Thoracic aorta (tissue), 2 donors: ENCODE data around the gene GFPT2. TPM values are rescaled to one million over a fixed set of nuclear protein-coding genes. Genes with fewer than 3 reads are reported as not detected.

Experiments
- ATAC-seq: fragments of 150-250 bp; one replicate; pipeline ENCODE4 v1.8.0; 2017; ENCODE audit warnings: low read depth; ENCODE audit not compliant: insufficient number of reproducible peaks, low FRiP score
- DNase-seq: peaks from one replicate; pipeline ENCODE4 v3.0.0-alpha.2; 2020; ENCODE audit warnings: low spot score
- H3K27ac ChIP-seq, 2 donors: fragments of 200-600 bp; sonication (generic); 1 replicate in 1 of 2; 2 replicates in 1 of 2; pipeline ENCODE4 v1.5.1; 2016; ENCODE audit warnings: mild to moderate bottlenecking in 2 of 2, moderate library complexity in 2 of 2
- H3K27me3 ChIP-seq: fragments of 200-600 bp; sonication (generic); replicated peaks from 2 replicates; pipeline ENCODE4 v1.6.0; 2016; ENCODE audit warnings: mild to moderate bottlenecking; ENCODE audit not compliant: insufficient read depth
- H3K36me3 ChIP-seq: fragments of 200-600 bp; sonication (generic); one replicate; pipeline ENCODE4 v1.5.1; 2016
- H3K4me1 ChIP-seq, 2 donors: fragments of 200-600 bp; sonication (generic); 1 replicate in 1 of 2; 2 replicates in 1 of 2; pipeline versions ENCODE4 v1.5.1 to v1.6.0; 2016; ENCODE audit warnings: low read depth in 2 of 2, mild to moderate bottlenecking in 1 of 2; ENCODE audit not compliant: control insufficient read depth in 1 of 2
- H3K4me3 ChIP-seq: fragments of 200-600 bp; sonication (generic); 2 replicates; pipeline ENCODE4 v1.5.1; 2016; ENCODE audit warnings: mild to moderate bottlenecking
- H3K9me3 ChIP-seq: fragments of 200-600 bp; sonication (generic); 2 replicates; pipeline ENCODE4 v1.5.1; 2016
- total RNA-seq, 2 donors: library from RNA; depleted of rRNA; stranded (reverse); fragments of >200 nt; gene quantifications; one replicate each; pipeline versions ENCODE4 v1.1.0 to v1.2.3, GENCODE V29; 2016
- TF ChIP-seq, protein P1 (sequence below): fragments of 200-600 bp; sonication (generic); IDR thresholded peaks from one replicate; pipeline ENCODE4 v1.5.1; 2019; ENCODE audit warnings: antibody characterized with exemption

GFPT2 gene
- total RNA-seq, 2 donors from 2014 or later = 32.1 to 136 TPM

GRCh38 chr5:180323941-180324600 is 29.1 kb downstream of the GFPT2 start:
- Histone ChIP-seq H3K27ac (no peak overlapping the region), H3K4me1 (no peaks in the 10 kb centered on the region), H3K36me3 (no peaks in the 10 kb centered on the region), H3K27me3 (no peaks in the 10 kb centered on the region), H3K4me3 (no peak overlapping the region), H3K9me3 (no peaks in the 10 kb centered on the region)
- no peak for DNase-seq
- TF ChIP-seq, protein P1, sequence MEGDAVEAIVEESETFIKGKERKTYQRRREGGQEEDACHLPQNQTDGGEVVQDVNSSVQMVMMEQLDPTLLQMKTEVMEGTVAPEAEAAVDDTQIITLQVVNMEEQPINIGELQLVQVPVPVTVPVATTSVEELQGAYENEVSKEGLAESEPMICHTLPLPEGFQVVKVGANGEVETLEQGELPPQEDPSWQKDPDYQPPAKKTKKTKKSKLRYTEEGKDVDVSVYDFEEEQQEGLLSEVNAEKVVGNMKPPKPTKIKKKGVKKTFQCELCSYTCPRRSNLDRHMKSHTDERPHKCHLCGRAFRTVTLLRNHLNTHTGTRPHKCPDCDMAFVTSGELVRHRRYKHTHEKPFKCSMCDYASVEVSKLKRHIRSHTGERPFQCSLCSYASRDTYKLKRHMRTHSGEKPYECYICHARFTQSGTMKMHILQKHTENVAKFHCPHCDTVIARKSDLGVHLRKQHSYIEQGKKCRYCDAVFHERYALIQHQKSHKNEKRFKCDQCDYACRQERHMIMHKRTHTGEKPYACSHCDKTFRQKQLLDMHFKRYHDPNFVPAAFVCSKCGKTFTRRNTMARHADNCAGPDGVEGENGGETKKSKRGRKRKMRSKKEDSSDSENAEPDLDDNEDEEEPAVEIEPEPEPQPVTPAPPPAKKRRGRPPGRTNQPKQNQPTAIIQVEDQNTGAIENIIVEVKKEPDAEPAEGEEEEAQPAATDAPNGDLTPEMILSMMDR = no peak
- ATAC-seq = no peak

- no peak for ATAC-seq
- H3K4me3 ChIP-seq = no peak overlapping the region
- no peak overlapping the region for H3K27ac ChIP-seq
- H3K27me3 ChIP-seq = no peaks in the 10 kb centered on the region
- H3K9me3 ChIP-seq = no peaks in the 10 kb centered on the region
- TF ChIP-seq, protein P1 = no peak
- no peak for DNase-seq
- H3K36me3 ChIP-seq = no peaks in the 10 kb centered on the region
- no peaks in the 10 kb centered on the region for H3K4me1 ChIP-seq
These were observed 30.0 kb downstream of the GFPT2 start for GRCh38 chr5:180323160-180323559.

DNA sequence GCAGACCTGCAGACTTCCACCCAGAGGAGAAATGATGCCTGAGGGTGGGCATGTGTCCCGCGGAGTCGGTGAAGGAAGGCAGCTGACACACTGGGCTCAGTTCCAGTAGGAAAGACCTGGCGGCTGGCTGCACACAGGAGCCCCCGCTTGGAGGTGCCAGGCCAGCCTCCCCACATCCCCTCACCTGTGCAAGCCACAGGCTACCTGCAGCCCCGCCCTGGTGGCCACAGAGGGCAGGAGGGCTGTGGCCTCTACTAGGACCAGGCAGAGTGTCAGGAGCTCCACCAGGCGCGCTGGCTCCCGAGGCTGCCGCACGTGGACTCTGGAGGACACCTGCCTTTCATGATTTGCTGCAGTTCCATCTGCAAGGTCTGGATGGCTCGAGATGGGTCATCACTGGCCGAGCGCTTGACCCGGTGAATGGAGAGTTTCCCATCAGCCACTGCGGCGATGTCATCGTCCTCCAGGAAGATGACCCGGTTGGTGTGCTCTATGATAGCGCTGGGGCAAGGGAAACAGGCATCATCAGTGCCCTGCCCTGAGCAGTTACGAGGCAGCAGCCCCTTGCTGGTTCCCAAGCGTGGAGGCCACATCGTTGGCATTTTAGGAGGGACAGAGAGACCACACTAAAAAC is 34.6 kb downstream of the GFPT2 start:
- ATAC-seq (no peak), DNase-seq (no peak)
- H3K4me1 ChIP-seq = no peaks in the 10 kb centered on the region
- no peaks in the 10 kb centered on the region for H3K9me3 ChIP-seq
- no peak overlapping the region for H3K27ac ChIP-seq
- no peak overlapping the region for H3K4me3 ChIP-seq
- no peaks in the 10 kb centered on the region for H3K36me3 ChIP-seq
- TF ChIP-seq, protein P1 = no peak
- no peaks in the 10 kb centered on the region for H3K27me3 ChIP-seq

DNA sequence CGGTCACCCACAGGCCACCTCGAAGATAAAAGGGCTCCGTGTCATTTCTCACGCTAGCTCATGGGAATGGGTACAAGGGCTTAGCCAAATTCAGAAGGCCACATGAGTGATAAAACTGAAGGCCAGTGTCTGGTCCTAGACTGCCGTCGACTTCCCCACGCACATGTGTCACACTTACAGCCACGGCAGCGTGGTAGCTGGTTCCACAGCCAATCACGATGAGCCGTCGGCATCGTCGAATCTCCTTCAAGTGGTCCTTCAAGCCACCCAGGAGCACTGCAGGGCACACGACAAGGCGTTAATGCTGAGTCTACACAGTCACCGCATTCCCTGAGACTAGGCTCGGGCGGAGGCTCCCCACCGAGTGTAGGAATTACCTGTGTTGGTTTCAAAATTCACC is 36.5 kb downstream of the GFPT2 start:
- DNase-seq = no peak
- no peaks in the 10 kb centered on the region for H3K36me3 ChIP-seq
- H3K27ac ChIP-seq = no peak overlapping the region
- no peak for ATAC-seq
- no peak overlapping the region for H3K4me3 ChIP-seq
- H3K27me3 ChIP-seq = no peaks in the 10 kb centered on the region
- H3K9me3 ChIP-seq = no peaks in the 10 kb centered on the region
- TF ChIP-seq, protein P1 = no peak
- no peaks in the 10 kb centered on the region for H3K4me1 ChIP-seq

DNA sequence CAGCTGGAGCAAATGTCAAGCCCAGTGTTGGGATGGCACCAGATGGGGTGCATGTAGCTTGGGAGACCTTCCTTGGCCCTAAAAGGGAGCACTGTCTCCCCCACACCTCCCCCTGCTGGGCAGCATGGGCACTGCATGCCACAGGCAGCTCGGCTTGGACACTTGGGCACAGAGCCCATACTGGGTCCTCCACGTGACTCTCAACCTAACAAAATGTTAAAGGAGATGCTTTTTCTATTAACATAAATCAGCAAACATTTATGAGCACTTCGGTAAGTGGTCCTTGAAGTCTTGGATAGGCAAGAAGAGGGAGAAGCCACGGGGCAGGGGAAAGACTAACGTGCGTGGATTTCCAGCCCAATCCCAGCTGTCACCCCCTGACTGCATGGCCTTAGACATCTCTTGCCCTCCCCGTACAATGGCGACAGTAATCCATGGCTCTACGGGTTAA is 37.3 kb downstream of the GFPT2 start:
- Histone ChIP-seq H3K36me3 (no peaks in the 10 kb centered on the region), H3K4me1 (no peaks in the 10 kb centered on the region), H3K9me3 (no peaks in the 10 kb centered on the region), H3K27ac (no peak overlapping the region), H3K27me3 (no peaks in the 10 kb centered on the region), H3K4me3 (no peak overlapping the region)
- ATAC-seq (no peak), DNase-seq (no peak)
- TF ChIP-seq, protein P1 = peak; percentile 81
